Measurements from ENCODE around the gene NFIA.

The NFIA gene

GRCh38 chr1:61420243-61420642, 337.9 kb downstream of the NFIA start:
- no peak for DNase-seq

- DNase-seq: no peak
Observed at GRCh38 chr1:61420909-61421835, 338.8 kb downstream of the NFIA start.

GRCh38 chr1:61423643-61424042, 341.3 kb downstream of the NFIA start:
- DNase-seq: no peak

GRCh38 chr1:61424382-61424781, 342.0 kb downstream of the NFIA start:
- no peak for DNase-seq

GRCh38 chr1:61425040-61425439, 342.7 kb downstream of the NFIA start:
- no peak for DNase-seq

GRCh38 chr1:61426254-61426653, 343.9 kb downstream of the NFIA start:
- no peak for DNase-seq

GRCh38 chr1:61426885-61427284, 344.5 kb downstream of the NFIA start:
- DNase-seq: no peak

- no peak for DNase-seq
Observed at GRCh38 chr1:61427510-61427909, 345.1 kb downstream of the NFIA start.

- DNase-seq: no peak
Observed at GRCh38 chr1:61428146-61428545, 345.8 kb downstream of the NFIA start.

GRCh38 chr1:61432616-61433388, 350.4 kb downstream of the NFIA start:
- DNase-seq: no peak

GRCh38 chr1:61433646-61434045, 351.3 kb downstream of the NFIA start:
- no peak for DNase-seq

GRCh38 chr1:61434276-61434675, 351.9 kb downstream of the NFIA start:
- DNase-seq: no peak

GRCh38 chr1:61435226-61435625, 352.9 kb downstream of the NFIA start:
- no peak for DNase-seq

GRCh38 chr1:61436016-61436415, 353.7 kb downstream of the NFIA start:
- no peak for DNase-seq

GRCh38 chr1:61436491-61437120, 354.2 kb downstream of the NFIA start:
- DNase-seq: no peak

- no peak for DNase-seq
Observed at GRCh38 chr1:61439234-61439633, 356.9 kb downstream of the NFIA start.

- DNase-seq: no peak
Observed at GRCh38 chr1:61441723-61442262, 359.4 kb downstream of the NFIA start.

- no peak for DNase-seq
Observed at GRCh38 chr1:61442544-61442943, 360.2 kb downstream of the NFIA start.

- DNase-seq: no peak
Observed at GRCh38 chr1:61444288-61444687, 361.9 kb downstream of the NFIA start.

- no peak for DNase-seq
Observed at GRCh38 chr1:61445269-61445825, 363.0 kb downstream of the NFIA start.

- no peak for DNase-seq
Observed at GRCh38 chr1:61446531-61446991, 364.2 kb downstream of the NFIA start.

- no peak for DNase-seq
Observed at GRCh38 chr1:61447106-61447967, 365.0 kb downstream of the NFIA start.
